A549 (cell line): Measurements from ENCODE around the gene TMBIM1. TPM values are rescaled to one million over a fixed set of nuclear protein-coding genes. Genes with fewer than 3 reads are reported as not detected.

Source experiments
- ATAC-seq, 2 experiments: fragments of 200-7000 bp in 1 of 2; fragments of >200 bp in 1 of 2; cut with Nextera tagmentation in 1 of 2; cut with Tn5 transposase in 1 of 2; 3 replicates each; pipeline versions ENCODE4 v1.8.0 to v1.9.1; 2018 to 2020; ENCODE audit warnings: mild to moderate bottlenecking in 1 of 2, moderate library complexity in 1 of 2
- CTCF ChIA-PET: fragments of 300-600 bp; sonication (Branson Sonifier 250); formaldehyde crosslinking; extraction: SDS; loops from one replicate; lab custom pipeline; 2021; ENCODE audit warnings: antibody characterized with exemption, inconsistent platforms; lab: Yijun Ruan, JAX
- POLR2A ChIA-PET: fragments of 350-600 bp; formaldehyde crosslinking; extraction: SDS; loops from one replicate; lab custom pipeline; 2021; ENCODE audit warnings: antibody characterized with exemption, inconsistent platforms; lab: Yijun Ruan, JAX
- DNase-seq, 2 experiments: peaks; one replicate each; pipeline versions ENCODE4 v3.0.0 to v3.0.0-alpha.2; 2011 to 2016; ENCODE audit warnings: low read depth in 1 of 2, low spot score in 1 of 2
- FAIRE-seq: peaks from 2 replicates; lab custom pipeline; 2011; peaks lifted over from hg19 to GRCh38; lab: Jason Lieb, UNC
- H3K27ac ChIP-seq, 2 experiments: fragments of >200 bp; sonication (Bioruptor Twin); formaldehyde crosslinking; 3 replicates each; pipeline ENCODE4 v1.5.1; 2016 to 2017
- H3K4me1 ChIP-seq: fragments of >200 bp; sonication (Bioruptor Twin); formaldehyde crosslinking; 3 replicates; pipeline ENCODE4 v1.6.1; 2016
- H3K4me2 ChIP-seq: fragments of >200 bp; sonication (Bioruptor Twin); formaldehyde crosslinking; 3 replicates; pipeline ENCODE4 v1.6.1; 2016
- H3K4me3 ChIP-seq: fragments of >200 bp; sonication (Bioruptor Twin); formaldehyde crosslinking; 3 replicates; pipeline ENCODE4 v1.5.1; 2016
- H3K9me3 ChIP-seq: fragments of >200 bp; sonication (Bioruptor Twin); formaldehyde crosslinking; 3 replicates; pipeline ENCODE4 v1.6.1; 2016
- BCL3 ChIP-seq: fragments of >200 bp; sonication (Bioruptor Twin); formaldehyde crosslinking; IDR thresholded peaks from 3 replicates; pipeline ENCODE4 v1.6.1; 2016
- BHLHE40 ChIP-seq: IDR thresholded peaks from 2 replicates; pipeline ENCODE4 v1.6.1; 2012; ENCODE audit warnings: low read depth, low read length, inconsistent platforms
- CBX2 ChIP-seq: fragments of 200-600 bp; sonication (generic); IDR thresholded peaks from 2 replicates; pipeline ENCODE4 v1.6.1; 2016; ENCODE audit warnings: low read depth, mild to moderate bottlenecking, borderline replicate concordance
- CBX8 ChIP-seq: fragments of 200-600 bp; sonication (generic); IDR thresholded peaks from 2 replicates; pipeline ENCODE4 v1.6.1; 2016
- CEBPB ChIP-seq, 2 experiments: fragments of >200 bp in 1 of 2; sonication (Bioruptor Twin) in 1 of 2; formaldehyde crosslinking in 1 of 2; IDR thresholded peaks; 2 replicates each; pipeline ENCODE4 v1.6.1; 2012 to 2016
- CHD4 ChIP-seq: fragments of 200-600 bp; sonication (generic); IDR thresholded peaks from 2 replicates; pipeline ENCODE4 v1.6.1; 2016; ENCODE audit warnings: antibody characterized with exemption, mild to moderate bottlenecking, borderline replicate concordance
- CTCF ChIP-seq: fragments of >200 bp; sonication (Bioruptor Twin); formaldehyde crosslinking; IDR thresholded peaks from 3 replicates; pipeline ENCODE4 v1.5.1; 2016
- EHF ChIP-seq: fragments of 250-450 bp; sonication (Bioruptor Pico); IDR thresholded peaks from 2 replicates; pipeline ENCODE4 v1.5.0; 2020; ENCODE audit warnings: mild to moderate bottlenecking
- EHMT2 ChIP-seq: fragments of 200-600 bp; sonication (generic); IDR thresholded peaks from 2 replicates; pipeline ENCODE4 v1.6.1; 2016; ENCODE audit warnings: antibody characterized with exemption, low read depth, mild to moderate bottlenecking, moderate library complexity
- ELK1 ChIP-seq: fragments of 150-350 bp; IDR thresholded peaks from 2 replicates; pipeline ENCODE4 v1.6.1; 2014; ENCODE audit warnings: low read depth, mild to moderate bottlenecking, low read length
- EP300 ChIP-seq, 2 experiments: fragments of >200 bp; sonication (Bioruptor Twin); formaldehyde crosslinking; IDR thresholded peaks; 2 replicates in 1 of 2; 3 replicates in 1 of 2; pipeline ENCODE4 v1.6.1; 2016 to 2017
- ESRRA ChIP-seq: fragments of 150-350 bp; IDR thresholded peaks from 2 replicates; pipeline ENCODE4 v1.6.1; 2014; ENCODE audit warnings: mild to moderate bottlenecking, low read length, borderline replicate concordance
- FOSB ChIP-seq: fragments of 250-450 bp; sonication (Bioruptor Pico); IDR thresholded peaks from 2 replicates; pipeline ENCODE4 v1.5.0; 2020; ENCODE audit warnings: mild to moderate bottlenecking, moderate library complexity
- FOSL2 ChIP-seq, 2 experiments: fragments of 450-650 bp in 1 of 2; fragments of >200 bp in 1 of 2; sonication (Bioruptor Twin) in 1 of 2; formaldehyde crosslinking; IDR thresholded peaks; 2 replicates each; pipeline versions ENCODE4 v1.5.0 to v1.6.1; 2016 to 2020; ENCODE audit warnings: mild to moderate bottlenecking in 1 of 2, moderate library complexity in 1 of 2
- FOXS1 ChIP-seq: fragments of 250-450 bp; sonication (Bioruptor Pico); IDR thresholded peaks from 2 replicates; pipeline ENCODE4 v1.5.0; 2020; ENCODE audit warnings: mild to moderate bottlenecking, moderate library complexity
- HDAC2 ChIP-seq: fragments of 200-600 bp; sonication (generic); IDR thresholded peaks from 2 replicates; pipeline ENCODE4 v1.6.1; 2016
- HMGXB4 ChIP-seq: fragments of 250-450 bp; sonication (Bioruptor Pico); IDR thresholded peaks from 2 replicates; pipeline ENCODE4 v1.5.0; 2021; ENCODE audit warnings: mild to moderate bottlenecking, moderate library complexity, borderline replicate concordance
- HOXB13 ChIP-seq: fragments of 250-450 bp; sonication (Bioruptor Pico); IDR thresholded peaks from 2 replicates; pipeline ENCODE4 v1.5.0; 2020; ENCODE audit warnings: low read depth, mild to moderate bottlenecking, moderate library complexity
- JUN ChIP-seq, 2 experiments: fragments of >200 bp; sonication (Bioruptor Twin); formaldehyde crosslinking; IDR thresholded peaks; 2 replicates in 1 of 2; 3 replicates in 1 of 2; pipeline ENCODE4 v1.6.1; 2016 to 2017
- KDM1A ChIP-seq: fragments of 200-600 bp; sonication (generic); IDR thresholded peaks from 2 replicates; pipeline ENCODE4 v1.6.1; 2016; ENCODE audit warnings: low read depth, mild to moderate bottlenecking
- MAX ChIP-seq: IDR thresholded peaks from 2 replicates; pipeline ENCODE4 v1.6.1; 2012
- NPAS2 ChIP-seq: fragments of 250-450 bp; sonication (Bioruptor Pico); IDR thresholded peaks from 2 replicates; pipeline ENCODE4 v1.8.0; 2022; ENCODE audit warnings: mild to moderate bottlenecking, moderate library complexity, borderline replicate concordance
- NR3C1 ChIP-seq: fragments of >200 bp; sonication (Bioruptor Twin); formaldehyde crosslinking; IDR thresholded peaks from 3 replicates; pipeline ENCODE4 v1.6.1; 2017
- PBX3 ChIP-seq: IDR thresholded peaks from 2 replicates; pipeline ENCODE4 v1.6.1; 2012
- POLR2AphosphoS2 ChIP-seq: conservative IDR thresholded peaks from 2 replicates; pipeline ENCODE4 v1.6.1; 2012; ENCODE audit warnings: low read length, improper control_type of control experiment, inconsistent platforms
- RAD21 ChIP-seq, 2 experiments: fragments of >200 bp in 1 of 2; sonication (Bioruptor Twin) in 1 of 2; formaldehyde crosslinking in 1 of 2; IDR thresholded peaks in 1 of 2; conservative IDR thresholded peaks in 1 of 2; 2 replicates in 1 of 2; 3 replicates in 1 of 2; pipeline ENCODE4 v1.6.1; 2012 to 2018; ENCODE audit warnings: inconsistent platforms in 1 of 2
- RARB ChIP-seq: fragments of 250-450 bp; sonication (Bioruptor Pico); IDR thresholded peaks from 2 replicates; pipeline ENCODE4 v1.8.0; 2021; ENCODE audit warnings: mild to moderate bottlenecking, moderate library complexity
- RNF2 ChIP-seq: fragments of 200-600 bp; sonication (generic); IDR thresholded peaks from 2 replicates; pipeline ENCODE4 v1.6.1; 2016; ENCODE audit warnings: low read depth, mild to moderate bottlenecking, antibody characterized with exemption, moderate library complexity, borderline replicate concordance
- SREBF2 ChIP-seq: fragments of 450-650 bp; IDR thresholded peaks from 2 replicates; pipeline ENCODE4 v1.6.1; 2014; ENCODE audit warnings: mild to moderate bottlenecking, moderate library complexity
- TFCP2L1 ChIP-seq: fragments of 250-450 bp; sonication (Bioruptor Pico); IDR thresholded peaks from 2 replicates; pipeline ENCODE4 v1.5.0; 2021; ENCODE audit warnings: mild to moderate bottlenecking
- ZC3H11A ChIP-seq: fragments of 450-650 bp; IDR thresholded peaks from 2 replicates; pipeline ENCODE4 v1.6.1; 2014; ENCODE audit warnings: antibody characterized with exemption, mild to moderate bottlenecking
- ZFP36 ChIP-seq: fragments of 450-650 bp; IDR thresholded peaks from 2 replicates; pipeline ENCODE4 v1.6.1; 2014; ENCODE audit warnings: borderline replicate concordance; ENCODE audit not compliant: partially characterized antibody
- WGBS: methylation state at CpG from one replicate; pipeline ENCODE4 v1.1.6; 2017; ENCODE audit errors: missing lambda C conversion rate; 5-methylcytosine and 5-hydroxymethylcytosine counted together
- polyA minus RNA-seq: library from RNA; depleted of rRNA, polyadenylated mRNA; stranded (reverse); fragments of >200 nt; gene quantifications from 2 replicates; pipeline ENCODE4 v1.2.3, GENCODE V29; 2011; rRNA and poly(A)+ RNA removed
- polyA plus RNA-seq, 4 experiments: library from polyadenylated mRNA; depleted of rRNA in 3 of 4; stranded (reverse); fragments of >200 nt; fragmentation: RNase III in 1 of 4; extraction: RNeasy Plus Mini Kit Qiagen cat#74134 plus additional on column Dnase treatment in 1 of 4; gene quantifications; 2 replicates in 3 of 4; 3 replicates in 1 of 4; pipeline ENCODE4 v1.2.3, GENCODE V29; 2011 to 2017

Gene TMBIM1
- polyA plus RNA-seq (2011; rRNA removed) (61.4 and 91.5 TPM in 2 replicates), polyA plus RNA-seq (2017; fragmentation: RNase III; extraction: RNeasy Plus Mini Kit Qiagen cat#74134 plus additional on column Dnase treatment) (66.6 to 72.1 TPM (median 70.4 TPM) in 3 replicates), polyA minus RNA-seq (66.4 and 78.9 TPM in 2 replicates)
- 53.4 and 80.7 TPM in 2 replicates for polyA plus RNA-seq (2012; cell fraction: cytosol; rRNA removed)
- 65.6 and 87.6 TPM in 2 replicates for polyA plus RNA-seq (2012; cell fraction: nucleus; rRNA removed)

GRCh38 chr2:218292048-218293014 is at the start of gene TMBIM1:
TMBIM1 (minus strand) TSS chr2:218292503; CDS start chr2:218282141, 10,362 bp downstream.
- DNase-seq = peak; percentile 69 to 84
- POLR2A ChIA-PET = no interaction called here
- TF ChIP-seq RNF2 = no peak
- no peak for TF ChIP-seq PBX3
- TF ChIP-seq EP300 (IDR thresholded peaks at IDR 0.05) = no peak
- TF ChIP-seq HDAC2 = no peak
- no peak for TF ChIP-seq SREBF2
- no peak for TF ChIP-seq ESRRA
- no peak for TF ChIP-seq CBX8
- TF ChIP-seq FOSB (CRISPR knock-in tag) = no peak
- TF ChIP-seq CEBPB (IDR thresholded peaks at IDR 0.05) = peak; percentile 43 to 51; a peak in 1 of 4 replicates
- no peak for TF ChIP-seq ZC3H11A
- TF ChIP-seq EHMT2 = no peak
- no peak for TF ChIP-seq ELK1
- peak; percentile 67 to 71; a peak in 3 of 5 replicates for TF ChIP-seq JUN (IDR thresholded peaks at IDR 0.05)
- no peak for TF ChIP-seq RARB
- no peak for TF ChIP-seq NPAS2 (CRISPR knock-in tag)
- peak; percentile 79; the same call in 1 of the 2 replicates for TF ChIP-seq MAX
- no peak for TF ChIP-seq HMGXB4 (CRISPR knock-in tag)
- TF ChIP-seq EHF (CRISPR knock-in tag) = no peak
- TF ChIP-seq BCL3 = 0 out of 3 replicates have a peak, but pooled peaks have one; percentile 40
- TF ChIP-seq FOXS1 = no peak
- TF ChIP-seq ZFP36 = no peak
- peak; percentile 9 to 65; a peak in 4 of 5 replicates for TF ChIP-seq RAD21 (conservative IDR thresholded peaks at IDR 0.05 in 1 of 2, IDR thresholded peaks at IDR 0.05 in 1 of 2)
- no peak for TF ChIP-seq BHLHE40
- TF ChIP-seq HOXB13 (CRISPR knock-in tag) = no peak
- TF ChIP-seq KDM1A = no peak
- no peak for TF ChIP-seq POLR2AphosphoS2
- TF ChIP-seq FOSL2 (IDR thresholded peaks at IDR 0.05) = no peak
- TF ChIP-seq FOSL2 (CRISPR knock-in tag; IDR thresholded peaks at IDR 0.05) = no peak
- TF ChIP-seq CHD4 = no peak
- no peak for TF ChIP-seq NR3C1
- TF ChIP-seq CBX2 = no peak
- no peak for TF ChIP-seq TFCP2L1 (CRISPR knock-in tag)
- peak; percentile 95 for TF ChIP-seq CTCF

More at GRCh38 chr2:218292048-218293014, at the start of gene TMBIM1:
- WGBS = 17% methylated on average over 17 of the region's 63 CpGs
- Histone ChIP-seq H3K4me3 (peak within 1 kb of the TSS; percentile 91), H3K4me1 (peaks cover 38% of the 10 kb centered on the region), H3K4me2 (peak within 1 kb of the TSS; percentile 98), H3K9me3 (no peaks in the 10 kb centered on the region), H3K27ac (peak within 1 kb of the TSS; percentile 92 to 97)
- ATAC-seq (peak; percentile 93 to 95), FAIRE-seq (no peak)
- CTCF ChIA-PET = interaction anchor here (0.6 to 4.2 kb wide), 26 partner anchors 10 to 977 kb away, joined by 3 to 40 read pairs (median 4); partner anchors contain the start of genes AAMP, CATIP and PNKD
